Skin epidermis (tissue), 12 donors: Measurements from ENCODE around the gene POLD4.

Experiments used
- H3K27ac ChIP-seq, 21 experiments: fragments of 200-600 bp; sonication (generic) in 11 of 21; one replicate each; pipeline ENCODE4 v1.5.0; 2020; ENCODE audit warnings: mild to moderate bottlenecking in 3 of 21, inconsistent platforms in 2 of 21, moderate library complexity in 2 of 21
- H3K4me3 ChIP-seq, 7 experiments: fragments of 200-600 bp; sonication (generic) in 2 of 7; one replicate each; pipeline ENCODE4 v1.5.0; 2020; ENCODE audit warnings: inconsistent platforms in 2 of 7, mild to moderate bottlenecking in 2 of 7, moderate library complexity in 1 of 7

POLD4 gene

DNA sequence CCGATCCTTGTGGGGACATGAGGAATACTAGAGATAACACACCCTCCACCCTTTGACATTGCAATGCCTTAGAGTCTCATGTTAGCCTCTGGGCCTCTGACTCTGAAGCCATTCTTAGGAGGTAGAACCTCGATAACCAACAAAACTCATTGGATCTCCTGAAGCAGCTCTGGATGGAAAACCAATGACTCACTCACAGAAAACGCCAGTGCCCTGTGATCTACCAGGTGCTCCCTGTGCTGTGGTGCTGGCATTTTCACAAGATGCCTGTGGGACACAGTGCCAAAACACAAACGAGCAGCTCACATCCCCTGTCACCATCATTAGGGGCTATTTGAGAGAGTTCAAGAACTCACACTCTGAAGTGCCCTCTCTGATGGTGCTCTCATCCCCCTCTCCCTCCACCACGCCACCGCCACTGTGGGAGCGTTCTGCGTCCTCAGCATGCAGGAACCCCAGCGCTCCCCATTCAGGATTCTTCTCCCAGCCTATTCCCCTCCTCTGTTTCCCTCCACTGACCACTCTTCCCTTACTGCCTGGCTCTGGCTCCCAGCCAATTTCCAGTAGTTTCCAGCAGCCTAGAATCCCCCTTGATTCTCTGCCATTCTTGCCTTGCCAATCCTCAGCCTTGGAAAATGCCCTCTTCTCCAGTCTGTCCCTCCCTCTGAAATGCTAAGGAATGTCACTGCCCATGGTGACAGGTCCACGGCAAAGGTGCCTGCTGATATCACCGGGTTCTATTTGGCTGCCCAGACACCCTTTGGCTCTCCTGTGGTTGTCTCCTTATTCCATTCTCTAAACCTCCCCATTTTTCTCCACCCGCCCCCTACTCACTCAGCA lies 4.7 kb upstream of the POLD4 start:
- H3K4me3 ChIP-seq = no peak overlapping the region
- peak overlapping the region in 3 of 21 experiments; percentile 45 to 97 (median 50) for H3K27ac ChIP-seq

DNA sequence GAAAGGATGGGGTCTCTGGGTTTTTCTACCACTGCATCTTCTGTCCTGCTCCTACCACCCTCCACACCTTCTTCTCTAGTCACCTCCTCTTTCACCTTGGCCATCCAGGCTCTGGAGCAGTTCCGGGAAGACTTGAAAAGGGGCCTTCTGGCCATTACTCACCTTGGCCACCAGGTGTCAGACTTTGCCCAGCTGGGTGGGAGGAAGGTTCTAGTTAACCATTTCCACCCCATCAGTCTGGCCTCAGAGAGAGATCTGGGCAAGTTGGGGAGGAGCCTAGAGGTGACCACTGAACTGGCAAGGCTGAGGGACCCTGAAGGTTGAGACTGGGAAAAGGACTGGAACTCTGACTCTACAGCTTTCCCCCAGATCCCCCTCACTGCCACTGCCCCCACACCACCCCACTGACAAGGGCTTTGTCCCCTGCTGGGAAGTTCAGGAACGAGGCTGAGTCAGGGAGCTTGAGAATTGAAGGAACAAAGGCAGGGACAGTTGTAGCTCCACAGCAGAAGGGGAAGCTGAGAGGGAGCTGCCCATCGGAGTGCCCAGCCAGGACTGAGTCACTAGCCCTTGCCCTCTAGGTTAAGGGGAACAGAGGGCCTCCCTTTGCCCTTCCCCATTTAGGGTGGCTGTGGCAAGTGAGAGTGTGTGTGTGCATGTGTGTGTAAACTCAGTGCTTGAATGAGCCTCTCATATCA lies 3.7 kb upstream of the POLD4 start:
- Histone ChIP-seq H3K27ac (peak overlapping the region in 19 of 21 experiments; percentile 4 to 100 (median 98)), H3K4me3 (no peak overlapping the region)

DNA sequence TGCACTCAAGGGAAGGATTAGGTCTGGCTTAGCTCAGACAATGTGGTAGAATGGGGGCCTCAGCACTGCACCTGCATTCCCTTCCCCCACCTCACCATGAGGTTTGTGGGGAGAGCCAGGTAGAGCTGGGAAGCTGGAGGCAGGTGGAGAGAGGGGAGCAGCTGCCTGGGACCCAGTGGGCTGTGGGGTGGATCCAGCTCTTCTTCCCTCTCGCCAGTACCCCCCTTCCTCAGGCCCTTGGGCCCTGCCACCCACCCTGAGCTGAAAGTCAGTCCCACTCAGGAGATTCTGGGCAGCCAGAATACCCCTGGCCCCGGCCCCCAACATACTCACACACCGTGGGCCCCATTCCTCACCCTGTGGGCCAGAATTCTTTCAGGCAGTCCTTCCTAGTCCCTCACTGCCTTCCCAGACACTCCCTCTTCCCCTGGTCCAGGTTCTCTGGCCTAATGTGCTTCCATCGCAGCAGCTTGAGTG lies 3.1 kb upstream of the POLD4 start:
- Histone ChIP-seq H3K4me3 (no peak overlapping the region), H3K27ac (peak overlapping the region in 19 of 21 experiments; percentile 4 to 100 (median 98))

DNA sequence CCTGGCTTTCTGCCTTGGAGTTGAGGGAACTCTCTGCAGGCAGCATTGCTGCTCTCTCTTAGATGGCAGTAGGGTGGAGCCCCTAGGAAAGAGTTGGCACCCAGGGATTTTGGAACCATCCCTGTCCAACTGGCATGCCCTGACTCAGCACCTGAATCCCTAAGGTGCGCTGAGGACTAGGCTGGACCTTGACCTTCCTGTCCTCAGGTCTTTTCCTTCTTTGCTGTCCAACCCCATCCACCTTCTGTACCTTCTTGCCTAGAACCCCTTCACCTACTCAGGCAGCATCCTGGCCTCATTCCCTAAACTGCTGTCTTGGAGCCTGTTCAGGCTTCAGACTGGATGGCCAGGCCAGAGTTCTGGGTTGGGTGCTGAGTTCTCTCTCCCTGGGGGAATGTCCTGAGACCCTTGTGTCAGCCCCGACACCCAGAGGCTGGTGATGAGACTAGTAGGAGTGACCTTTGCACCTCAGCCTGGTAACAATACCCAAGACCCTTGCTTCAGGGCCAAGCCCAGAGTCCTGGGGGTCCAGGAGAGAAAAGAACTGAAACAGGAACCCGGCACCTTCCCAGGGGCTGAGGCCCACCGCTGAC lies 2.5 kb upstream of the POLD4 start:
- H3K4me3 ChIP-seq = no peak overlapping the region
- H3K27ac ChIP-seq = peak overlapping the region in 20 of 21 experiments; percentile 86 to 100 (median 98)

DNA sequence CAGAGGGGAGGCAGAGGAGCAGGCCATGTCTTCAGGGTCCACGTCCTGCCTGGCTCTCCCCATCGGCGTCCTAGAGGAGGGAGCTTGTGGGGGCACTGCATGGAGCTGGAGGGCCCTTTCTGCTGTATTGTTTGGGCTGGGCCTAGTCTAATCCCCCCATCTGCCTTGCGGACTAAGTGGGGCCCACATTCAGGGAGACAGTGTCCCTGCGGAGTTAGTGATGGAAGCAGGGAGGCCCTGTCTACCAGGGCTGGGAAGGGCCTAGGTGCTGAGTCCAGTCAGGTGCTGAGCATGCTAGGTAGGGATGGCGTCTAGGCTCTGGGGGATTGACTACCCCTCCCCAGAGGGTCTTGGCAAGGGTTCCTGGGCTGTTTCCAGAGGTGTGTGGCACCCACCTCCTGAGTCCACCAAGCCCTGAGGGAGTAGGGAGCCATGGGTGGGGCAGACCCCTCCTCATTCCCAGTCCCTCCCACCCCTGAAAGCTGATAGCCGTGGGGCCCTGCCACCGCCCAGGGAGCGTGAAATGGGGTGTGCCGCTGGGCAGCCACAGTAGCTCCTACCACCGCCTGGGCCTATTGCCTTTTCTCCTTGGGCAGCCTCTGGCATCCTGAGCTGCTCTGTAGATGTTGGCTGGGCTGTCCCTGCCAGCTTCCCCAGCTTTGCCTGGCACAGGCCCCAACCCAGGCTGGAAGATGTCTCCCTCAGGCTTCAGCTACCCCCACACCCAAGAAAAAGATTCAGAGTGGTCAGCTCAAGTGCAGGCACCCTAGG lies 1.9 kb upstream of the POLD4 start:
- no peak overlapping the region for H3K4me3 ChIP-seq

DNA sequence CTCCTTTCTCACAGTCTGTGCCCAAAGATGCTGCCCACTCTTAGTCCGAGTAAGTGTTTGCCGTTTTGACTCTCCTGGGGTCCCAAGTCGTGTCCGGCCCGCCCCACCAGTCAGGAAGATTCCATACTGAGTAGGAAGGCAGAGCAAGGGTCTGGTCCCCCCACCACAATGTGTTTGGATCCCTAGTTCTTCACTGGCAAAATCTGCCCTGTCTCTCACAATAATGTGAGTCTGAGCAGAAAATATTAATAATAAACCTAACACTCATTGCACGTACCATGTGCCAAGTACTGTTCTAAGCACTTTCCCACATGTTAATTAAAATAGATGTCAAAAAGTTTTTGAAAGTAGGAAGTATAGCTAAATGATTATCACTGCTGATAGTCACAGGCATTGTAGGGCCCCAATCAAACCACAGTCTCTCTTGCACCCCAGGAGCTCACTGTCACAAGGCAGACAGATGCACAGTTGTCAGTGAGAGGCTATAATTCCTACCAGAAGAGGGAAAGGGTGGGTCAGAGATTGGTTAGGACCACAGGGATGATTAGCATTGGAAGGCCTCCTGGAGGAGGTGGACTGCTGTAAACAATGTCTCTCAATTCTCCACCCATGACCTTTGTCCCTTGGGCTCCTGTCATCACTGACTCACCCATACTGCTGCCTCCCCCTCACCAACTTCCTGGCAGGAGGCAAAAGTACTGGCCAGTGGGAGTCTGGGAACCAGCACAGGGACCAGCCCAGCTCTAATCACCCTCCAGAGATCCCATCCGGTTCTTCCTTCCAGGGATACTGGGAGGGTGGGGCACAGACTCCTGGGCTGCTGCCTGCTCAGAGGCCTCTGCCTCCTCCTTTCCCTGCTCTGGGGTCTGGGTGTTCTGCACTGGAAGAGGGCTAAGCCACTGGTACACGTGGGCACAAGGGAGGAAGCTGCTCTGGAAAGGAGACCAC lies 1.0 kb upstream of the POLD4 start:
- Histone ChIP-seq H3K27ac (peak overlapping the region; percentile 43 to 100 (median 98)), H3K4me3 (peak overlapping the region; percentile 37 to 74 (median 66))

More for the DNA sequence above, 1.9 kb upstream of the POLD4 start:
- H3K27ac ChIP-seq = peak overlapping the region; percentile 8 to 100 (median 98)

DNA sequence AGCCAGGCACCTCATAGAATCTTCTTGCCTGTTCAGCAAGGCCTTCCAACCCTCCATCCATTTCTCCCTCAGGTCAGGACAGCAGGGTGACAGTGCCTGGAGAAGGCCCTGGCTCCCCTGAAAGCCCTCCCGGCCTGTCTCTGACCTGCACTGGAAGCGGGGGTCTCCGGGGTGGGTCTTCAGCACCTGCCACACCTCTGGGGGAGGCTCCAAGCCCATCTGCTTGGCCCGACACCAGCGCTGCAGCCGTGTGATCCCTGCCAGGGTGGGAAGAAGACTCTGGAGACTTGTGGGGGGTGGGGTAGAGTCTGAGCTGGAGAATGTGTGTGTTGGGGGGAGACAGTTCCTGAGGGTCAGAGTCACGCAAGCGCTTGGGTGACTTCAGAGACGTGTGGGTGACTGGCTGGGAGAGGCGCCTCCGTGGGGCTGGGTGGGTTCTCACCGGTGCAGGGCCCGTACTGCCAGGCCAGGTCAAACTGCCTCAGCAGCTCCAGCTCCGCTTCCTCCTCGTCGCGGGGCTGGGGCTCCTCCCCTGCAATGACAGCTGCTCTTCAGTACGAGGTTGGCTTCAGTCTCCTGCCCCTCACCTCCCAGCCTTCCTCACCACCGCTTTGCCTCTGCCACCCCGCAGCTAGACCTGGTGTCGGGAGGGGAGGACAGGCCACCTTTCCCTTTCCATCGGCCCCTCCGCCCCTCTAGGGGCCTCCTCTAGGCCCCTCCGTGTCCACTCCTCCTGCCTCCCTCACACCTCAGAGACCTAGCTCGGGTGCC lies 615 bp downstream of the POLD4 start:
- H3K27ac ChIP-seq = peak overlapping the region; percentile 83 to 100 (median 98)
- peak overlapping the region; percentile 37 to 74 (median 66) for H3K4me3 ChIP-seq

DNA sequence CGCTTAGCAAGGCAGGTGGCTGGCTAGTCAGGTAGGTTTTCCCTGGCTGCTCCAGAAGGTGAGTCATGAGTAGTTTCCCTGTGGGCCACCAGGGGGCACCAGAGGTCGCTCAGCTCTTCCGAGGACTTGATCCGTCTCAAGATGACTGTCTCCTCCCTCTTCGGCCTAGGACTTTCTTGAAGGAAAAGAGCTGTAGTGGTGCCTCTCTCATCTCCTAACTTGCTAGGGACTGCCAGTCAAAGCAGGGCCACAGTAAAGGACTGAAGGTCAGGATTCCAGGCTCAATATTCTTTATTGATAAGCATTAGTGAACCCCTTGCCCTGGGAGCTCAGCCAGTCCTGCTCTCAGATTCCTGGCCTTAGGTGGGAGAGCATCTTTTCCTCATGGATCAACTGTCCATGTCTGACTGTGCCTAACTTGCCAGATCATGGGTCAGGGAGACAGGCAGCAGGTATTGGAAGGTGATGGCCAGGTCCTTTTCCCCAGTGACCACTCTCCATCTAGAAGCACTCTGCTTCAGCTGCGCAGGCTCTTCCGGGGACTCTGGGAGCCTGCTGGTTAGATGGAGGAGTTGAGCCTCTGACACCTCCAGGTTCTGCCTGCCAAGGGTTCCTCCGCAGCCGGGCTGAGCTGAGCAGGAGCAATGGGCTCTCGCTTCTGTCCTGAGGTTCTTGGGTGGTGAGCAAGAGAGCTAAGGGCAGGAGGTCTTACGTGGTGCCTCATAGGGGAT lies 1.9 kb downstream of the POLD4 start:
- Histone ChIP-seq H3K4me3 (peak overlapping the region in 1 of 7 experiments; percentile 37), H3K27ac (peak overlapping the region in 18 of 21 experiments; percentile 86 to 100 (median 98))

DNA sequence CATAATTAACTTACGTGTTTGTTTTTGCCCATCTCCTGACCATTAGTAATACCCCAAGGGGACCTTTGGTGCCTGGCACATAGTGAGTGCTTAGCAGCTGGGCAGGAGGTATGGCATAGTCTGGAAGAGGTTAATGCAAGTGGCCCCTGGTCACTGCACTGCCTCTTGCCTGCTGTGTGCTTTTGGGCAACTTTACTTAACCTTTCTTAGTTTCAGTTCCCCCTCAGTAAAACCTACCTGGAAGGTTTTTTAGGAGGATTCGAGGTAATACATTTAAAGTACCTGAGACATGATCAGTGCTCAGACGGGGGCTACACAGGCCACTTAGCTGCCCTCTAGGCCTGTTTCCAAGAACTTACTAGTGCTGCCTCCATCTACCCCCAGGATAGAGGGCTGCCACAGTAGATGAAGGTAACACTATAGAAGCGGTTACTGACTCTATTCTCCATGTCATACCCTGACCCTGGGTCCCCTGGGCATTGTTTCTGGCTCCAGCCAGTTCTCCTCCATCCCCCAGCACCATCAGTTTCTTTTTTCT lies 3.3 kb downstream of the POLD4 start:
- H3K27ac ChIP-seq = peak overlapping the region in 1 of 21 experiments; percentile 8
- H3K4me3 ChIP-seq = no peak overlapping the region

DNA sequence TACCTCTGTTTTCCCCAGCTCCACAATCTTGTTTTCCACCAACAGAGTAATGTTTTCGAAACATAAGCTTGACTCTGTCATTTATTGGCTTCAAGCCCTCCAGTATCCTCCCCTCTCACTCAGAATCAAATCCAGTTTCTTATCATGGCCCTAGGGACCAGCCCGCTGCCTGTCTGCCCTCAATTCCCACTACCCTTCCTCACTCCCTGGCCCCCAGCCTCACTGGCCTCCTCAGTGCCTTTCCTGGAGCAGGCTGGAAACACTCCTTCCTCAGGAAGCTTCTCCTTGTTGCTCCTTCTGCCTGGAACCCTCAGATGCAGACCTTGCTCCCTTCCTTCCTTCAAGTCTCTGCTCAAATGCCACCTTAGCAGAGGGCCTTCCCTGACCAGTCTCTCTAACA lies 3.9 kb downstream of the POLD4 start:
- Histone ChIP-seq H3K4me3 (no peak overlapping the region), H3K27ac (peak overlapping the region in 2 of 21 experiments; percentile 5 to 8)

DNA sequence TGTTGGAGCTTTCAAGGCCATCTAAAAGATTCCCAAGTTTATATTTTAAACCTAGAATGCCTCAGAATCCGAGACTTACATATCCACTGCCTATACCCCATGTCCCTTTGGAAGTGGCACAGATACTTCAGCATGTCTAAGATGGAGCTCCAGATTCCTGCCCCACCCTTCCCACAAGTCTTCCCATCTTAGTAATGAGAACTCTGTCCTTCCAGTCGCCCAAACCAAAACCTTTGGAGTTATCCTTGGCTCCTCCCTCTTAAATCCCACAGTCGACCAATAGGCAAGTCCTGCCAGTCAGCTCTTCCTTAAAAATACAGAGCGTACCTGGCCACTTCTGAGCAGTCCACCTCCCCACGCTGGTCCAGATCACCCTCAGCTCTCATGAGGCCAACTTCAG lies 4.3 kb downstream of the POLD4 start:
- peak overlapping the region in 2 of 21 experiments; percentile 5 to 24 for H3K27ac ChIP-seq
- H3K4me3 ChIP-seq = no peak overlapping the region

DNA sequence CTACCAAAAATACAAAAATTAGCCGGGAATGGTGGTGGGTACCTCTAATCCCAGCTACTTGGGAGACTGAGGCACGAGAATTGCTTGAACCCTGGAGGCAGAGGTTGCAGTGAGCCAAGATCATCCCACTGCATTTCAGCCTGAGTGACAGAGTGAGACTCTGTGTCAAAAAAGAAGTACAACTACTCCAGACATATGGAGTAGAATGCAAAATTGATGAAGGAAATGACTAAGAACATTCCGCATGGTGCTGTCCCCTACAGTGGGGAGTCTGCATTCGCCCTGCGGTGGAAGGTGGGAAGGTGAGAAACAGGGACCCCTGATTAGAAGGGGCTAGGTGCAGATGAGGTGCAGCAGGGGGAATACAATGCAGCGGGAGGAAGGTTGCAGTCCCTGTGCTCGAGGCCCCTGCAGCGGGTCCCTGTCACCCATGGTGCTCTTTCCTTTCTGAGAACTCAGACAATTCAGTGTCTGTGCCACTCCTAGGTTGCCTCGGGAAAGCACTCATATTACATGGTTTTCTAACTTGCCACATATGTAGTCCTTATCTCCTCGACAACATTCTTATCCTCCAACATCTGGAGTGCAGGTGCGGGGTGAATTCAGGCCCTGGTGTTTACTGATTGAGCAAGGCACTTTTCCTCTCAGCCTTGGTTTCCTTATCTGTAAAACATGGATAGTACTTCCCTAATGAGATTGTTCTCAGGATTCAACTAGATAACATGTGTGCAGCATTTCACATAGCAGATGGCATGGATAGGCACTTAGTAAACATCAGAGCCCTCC lies 5.2 kb downstream of the POLD4 start:
- Histone ChIP-seq H3K4me3 (no peak overlapping the region), H3K27ac (peak overlapping the region in 1 of 21 experiments; percentile 24)

DNA sequence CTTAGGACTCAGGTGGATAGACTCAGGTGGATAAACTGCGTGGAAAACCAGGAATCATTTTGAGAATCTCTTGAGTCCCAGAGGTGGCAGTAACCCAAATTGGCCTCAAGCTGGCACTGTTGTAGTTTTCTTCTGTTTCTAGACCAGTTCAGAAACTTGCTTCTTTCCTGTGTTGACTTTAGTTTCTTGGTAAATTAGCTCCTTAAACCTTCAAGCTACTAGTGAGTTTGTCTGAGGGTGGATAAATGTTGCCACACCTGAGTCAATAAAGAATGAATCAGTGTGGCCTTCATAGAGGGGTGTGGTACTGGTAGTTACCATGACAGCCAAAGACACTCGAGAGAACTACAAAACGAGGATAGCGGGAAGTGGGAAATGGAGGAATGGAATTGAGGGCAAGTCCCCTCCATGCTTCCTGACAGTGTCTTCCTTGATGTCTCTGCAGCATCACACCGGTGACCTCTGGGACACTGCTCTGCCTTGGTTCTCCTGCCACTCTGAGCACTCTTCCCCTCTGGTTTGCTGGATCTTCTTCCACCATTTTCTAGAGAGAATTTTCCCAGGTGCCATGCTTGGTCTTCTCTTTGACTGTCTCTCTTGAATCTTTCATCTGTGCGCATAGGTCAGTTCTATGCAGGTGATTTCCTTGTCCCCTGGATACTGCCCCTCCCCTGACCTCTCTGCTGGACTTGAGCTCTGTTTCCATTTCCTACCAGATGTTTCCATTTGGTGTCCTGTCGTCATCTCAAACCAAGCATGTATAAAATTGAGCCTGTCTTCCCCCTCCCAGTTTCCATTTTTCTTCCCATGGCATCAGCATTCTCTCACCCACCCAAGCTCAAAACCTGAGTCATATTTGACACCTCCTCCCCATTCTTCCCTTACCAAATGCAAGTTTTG lies 7.2 kb downstream of the POLD4 start:
- Histone ChIP-seq H3K27ac (peak overlapping the region in 14 of 21 experiments; percentile 26 to 70 (median 54)), H3K4me3 (no peak overlapping the region)

DNA sequence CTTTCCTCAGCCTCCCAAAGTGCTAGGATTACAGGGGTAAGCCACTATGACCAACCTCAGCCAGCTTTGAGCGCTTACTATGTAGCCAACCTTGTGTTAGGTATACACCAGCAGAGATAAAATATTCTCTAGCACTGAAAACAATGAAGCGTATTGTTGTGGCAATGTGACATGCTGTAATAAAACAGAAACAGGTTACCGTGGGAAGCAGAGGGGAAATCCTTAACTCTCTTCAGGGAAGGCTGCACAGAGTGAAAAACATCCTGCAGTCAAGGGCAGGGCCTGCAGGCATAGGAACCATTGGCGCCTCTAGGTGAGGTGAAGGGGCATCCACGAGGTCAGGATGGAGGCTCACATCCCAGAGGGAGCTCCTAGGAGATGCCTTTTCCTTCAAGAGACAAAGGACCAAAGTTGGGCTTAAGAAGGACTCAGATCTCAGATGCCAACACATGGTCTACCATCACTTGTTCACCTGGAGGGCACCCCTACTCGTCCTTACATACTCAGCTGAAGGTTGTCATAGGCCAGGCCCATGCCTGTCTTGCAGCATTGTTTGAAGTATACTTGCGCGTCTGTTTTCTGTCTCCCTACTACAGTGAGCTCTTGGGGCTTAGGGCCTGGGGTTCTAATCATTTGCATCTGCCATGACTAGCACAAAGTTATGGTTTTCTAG lies 8.0 kb downstream of the POLD4 start:
- Histone ChIP-seq H3K4me3 (no peak overlapping the region), H3K27ac (peak overlapping the region in 14 of 21 experiments; percentile 25 to 70 (median 54))
